Common myeloid progenitor, CD34-positive (primary cell): ENCODE measurements around the gene DPM2.
A peak's percentile ranks its signal among the peaks of the same experiment; 100 is the strongest.

Experiments
- CTCF ChIA-PET: fragments of 350-600 bp; sonication (Branson Sonifier 250); formaldehyde crosslinking; loops from one replicate; lab custom pipeline; 2021; ENCODE audit warnings: antibody characterized with exemption; lab: Charles Lee
- POLR2A ChIA-PET: fragments of 350-600 bp; sonication (Branson Sonifier 250); formaldehyde crosslinking; loops from one replicate; lab custom pipeline; 2021; ENCODE audit warnings: antibody characterized with exemption; lab: Charles Lee
- DNase-seq, 3 donors: peaks; one replicate each; pipeline versions ENCODE4 v3.0.0 to v3.0.0-alpha.2; 2013
- H3K27ac ChIP-seq, 2 experiments: 1 replicate in 1 of 2; 2 replicates in 1 of 2; pipeline ENCODE4 v1.7.0; 2013; ENCODE audit warnings: inconsistent platforms in 2 of 2, low read length in 2 of 2, mild to moderate bottlenecking in 2 of 2, low read depth in 1 of 2, moderate library complexity in 1 of 2; ENCODE audit not compliant: severe bottlenecking in 2 of 2, insufficient read depth in 1 of 2, poor library complexity in 1 of 2
- H3K27me3 ChIP-seq, 5 experiments: replicated peaks in 2 of 5; 1 replicate in 3 of 5; 2 replicates in 2 of 5; pipeline versions ENCODE4 v1.6.1 to v1.7.0; 2013; ENCODE audit warnings: low read length in 4 of 5, mild to moderate bottlenecking in 2 of 5, moderate library complexity in 2 of 5, inconsistent platforms in 1 of 5; ENCODE audit not compliant: insufficient read depth in 5 of 5, control insufficient read depth in 4 of 5
- H3K36me3 ChIP-seq, 4 experiments: 1 replicate in 2 of 4; 2 replicates in 2 of 4; pipeline versions ENCODE4 v1.6.1 to v1.7.0; 2013; ENCODE audit warnings: low read length in 3 of 4, control low read depth in 1 of 4, mild to moderate bottlenecking in 1 of 4; ENCODE audit not compliant: control insufficient read depth in 4 of 4, insufficient read depth in 4 of 4
- H3K4me1 ChIP-seq, 4 experiments: 1 replicate in 3 of 4; 2 replicates in 1 of 4; pipeline versions ENCODE4 v1.6.1 to v1.7.1; 2013; ENCODE audit warnings: low read length in 3 of 4, mild to moderate bottlenecking in 3 of 4, control low read depth in 1 of 4, inconsistent platforms in 1 of 4, moderate library complexity in 1 of 4; ENCODE audit not compliant: control insufficient read depth in 4 of 4, insufficient read depth in 4 of 4; ENCODE audit errors: control extremely low read depth in 1 of 4
- H3K4me3 ChIP-seq, 7 experiments: 1 replicate in 4 of 7; 2 replicates in 3 of 7; pipeline versions ENCODE4 v1.5.1 to v1.7.0; 2013; ENCODE audit warnings: mild to moderate bottlenecking in 7 of 7, low read length in 6 of 7, moderate library complexity in 6 of 7, inconsistent platforms in 2 of 7, low read depth in 2 of 7, control low read depth in 1 of 7; ENCODE audit not compliant: insufficient read depth in 4 of 7, control insufficient read depth in 1 of 7; ENCODE audit errors: extremely low read depth in 1 of 7
- H3K9me3 ChIP-seq, 5 experiments: 1 replicate in 4 of 5; 2 replicates in 1 of 5; pipeline versions ENCODE4 v1.6.1 to v1.7.1; 2013; ENCODE audit warnings: low read length in 4 of 5, mild to moderate bottlenecking in 2 of 5, inconsistent platforms in 1 of 5, low read depth in 1 of 5, moderate library complexity in 1 of 5; ENCODE audit not compliant: control insufficient read depth in 4 of 5, insufficient read depth in 2 of 5; ENCODE audit errors: control extremely low read depth in 1 of 5
- WGBS: methylation state at CpG from one replicate; pipeline ENCODE4 v1.1.5; 2013; ENCODE audit not compliant: insufficient coverage; 5-methylcytosine and 5-hydroxymethylcytosine counted together

The DPM2 gene

DNA sequence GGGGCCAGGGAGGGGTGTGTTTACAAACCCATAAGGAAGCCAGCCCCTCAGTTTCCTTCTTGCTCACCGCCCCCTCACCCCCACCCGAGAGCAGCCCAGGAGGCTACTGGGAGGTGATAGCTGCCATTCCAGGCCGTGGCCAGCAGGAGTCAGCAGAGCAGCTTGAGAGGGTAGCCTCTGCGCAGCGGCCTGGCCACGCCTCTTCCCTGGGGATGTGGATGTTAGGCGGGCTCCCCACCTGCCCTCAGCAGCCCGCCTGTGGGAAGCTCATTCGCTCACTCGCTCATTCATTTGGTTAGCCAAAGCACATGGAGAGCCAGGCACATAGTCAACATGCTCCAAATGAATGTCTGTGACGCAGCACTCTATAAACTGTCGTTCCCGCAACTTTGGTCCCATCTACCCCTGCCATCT, 6.1 kb upstream of the DPM2 start:
- ChIA-PET POLR2A (interaction anchor here (0.6 to 1.0 kb wide), 2 partner anchors 52 to 165 kb away, joined by 3 read pairs; no protein-coding TSS in a partner anchor), CTCF (interaction anchor here (0.8 to 14.2 kb wide), 27 partner anchors 9 to 203 kb away, joined by 3 to 245 read pairs (median 5); no protein-coding TSS in a partner anchor)
- Histone ChIP-seq H3K4me1 (peaks cover 0 to 19% (median 12%) of the 10 kb centered on the region in 4 experiments), H3K9me3 (no peaks in the 10 kb centered on the region), H3K27me3 (no peaks in the 10 kb centered on the region), H3K27ac (no peak overlapping the region), H3K4me3 (peak overlapping the region in 2 of 7 experiments; percentile 23 to 55), H3K36me3 (peaks cover 2 to 17% (median 10%) of the 10 kb centered on the region in 4 experiments)
- 30% methylated on average over 11 of the region's 13 CpGs for WGBS
- DNase-seq = peak; percentile 85 to 94 (median 92)

DNA sequence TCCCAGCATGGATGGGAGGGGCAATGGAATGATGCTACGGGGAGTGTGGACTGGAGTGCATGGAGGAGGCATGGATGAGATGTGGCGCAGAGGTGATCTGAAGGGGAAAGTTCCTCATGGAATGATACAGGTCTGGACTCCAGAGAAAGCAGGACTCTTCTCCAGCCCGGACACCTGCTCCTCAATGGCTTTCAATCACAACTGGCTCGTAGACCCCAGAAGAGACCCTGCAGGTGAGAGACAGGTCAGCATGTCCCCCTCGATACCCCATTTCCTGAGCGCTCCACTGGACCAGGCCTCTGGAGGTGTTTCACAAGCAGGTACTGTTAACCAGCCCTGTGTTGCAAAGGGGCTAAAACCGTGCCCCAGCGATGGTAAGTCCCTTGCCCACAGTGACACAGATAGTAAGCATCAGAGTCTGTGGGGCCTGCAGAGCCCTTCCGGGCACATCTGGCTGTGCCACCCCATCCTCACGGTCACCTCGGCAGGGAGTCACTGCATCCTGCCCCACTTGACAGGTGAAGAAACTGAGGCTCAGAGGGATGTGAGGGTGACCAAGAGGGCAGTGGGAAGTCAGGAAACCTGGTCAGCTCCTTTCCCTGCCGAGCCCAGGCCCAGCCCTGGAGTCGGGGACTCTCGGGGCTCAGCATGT, 5.5 kb upstream of the DPM2 start:
- peaks cover 2 to 17% (median 10%) of the 10 kb centered on the region in 4 experiments for H3K36me3 ChIP-seq
- 65% methylated on average over 12 of the region's 14 CpGs for WGBS
- no peaks in the 10 kb centered on the region for H3K27me3 ChIP-seq

DNA sequence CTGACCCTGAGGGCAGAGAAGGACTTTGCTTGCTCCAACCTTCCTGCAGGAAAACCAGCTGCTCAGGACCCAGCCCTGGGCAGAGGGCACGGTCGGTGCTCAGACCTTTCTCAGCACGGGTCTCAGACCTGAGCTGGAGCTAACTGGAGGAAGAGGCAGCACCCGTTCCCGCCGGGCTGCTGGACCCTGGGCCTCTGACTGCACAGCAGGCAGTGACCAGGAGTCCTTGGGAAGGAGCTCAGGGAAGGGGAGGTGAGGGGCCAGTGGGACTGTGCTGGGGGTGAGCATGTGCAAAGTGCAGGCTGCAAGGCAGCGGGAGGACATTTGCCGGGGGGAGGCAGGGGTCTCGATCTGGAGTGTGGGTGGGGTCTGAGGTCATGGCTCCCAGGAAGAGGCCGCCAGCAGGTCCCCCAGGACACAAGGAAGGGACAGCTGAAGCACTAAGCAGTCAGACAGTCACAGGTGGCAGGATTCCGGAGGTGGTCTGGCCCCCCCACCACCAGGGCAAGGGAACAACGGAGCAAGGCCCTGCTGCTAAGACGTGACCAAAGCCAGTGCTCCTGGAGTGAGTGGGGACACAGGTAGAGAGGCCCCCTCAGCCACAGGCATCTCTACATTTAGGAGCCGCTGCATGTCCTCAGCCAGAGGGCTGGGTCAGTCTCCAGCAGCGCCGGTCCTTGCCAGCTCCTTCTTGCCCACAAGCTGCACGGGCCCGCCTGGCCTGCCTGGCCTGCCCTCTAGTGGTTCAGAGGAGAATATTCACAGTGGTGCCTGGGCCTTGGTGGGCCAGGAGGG, 4.8 kb upstream of the DPM2 start:
- Histone ChIP-seq H3K27me3 (no peaks in the 10 kb centered on the region), H3K4me1 (peaks cover 0 to 24% (median 18%) of the 10 kb centered on the region in 4 experiments), H3K36me3 (peaks cover 2 to 17% (median 10%) of the 10 kb centered on the region in 4 experiments), H3K9me3 (no peaks in the 10 kb centered on the region), H3K27ac (peak overlapping the region in 1 of 2 experiments; percentile 25), H3K4me3 (no peak overlapping the region)
- ChIA-PET CTCF (interaction anchor here (0.7 to 14.2 kb wide), 24 partner anchors 8 to 186 kb away, joined by 3 to 245 read pairs (median 4); partner anchors contain the start of genes EEIG1, PIP5KL1 and ST6GALNAC4), POLR2A (interaction anchor here (0.6 kb wide), 1 partner anchor 117 kb away, joined by 6 read pairs; no protein-coding TSS in a partner anchor)
- 92% methylated on average over 10 of the region's 18 CpGs for WGBS
- DNase-seq = peak; percentile 46 to 68 (median 63)

More for the DNA sequence above, 5.5 kb upstream of the DPM2 start:
- H3K9me3 ChIP-seq = no peaks in the 10 kb centered on the region
- no peak overlapping the region for H3K27ac ChIP-seq
- DNase-seq = no peak
- peaks cover 0 to 19% (median 13%) of the 10 kb centered on the region in 4 experiments for H3K4me1 ChIP-seq
- H3K4me3 ChIP-seq = peak overlapping the region in 2 of 7 experiments; percentile 23 to 55
- ChIA-PET CTCF (interaction anchor here (0.7 to 14.2 kb wide), 30 partner anchors 8 to 204 kb away, joined by 3 to 245 read pairs (median 5); partner anchors contain the start of gene EEIG1), POLR2A (no interaction called here)

DNA sequence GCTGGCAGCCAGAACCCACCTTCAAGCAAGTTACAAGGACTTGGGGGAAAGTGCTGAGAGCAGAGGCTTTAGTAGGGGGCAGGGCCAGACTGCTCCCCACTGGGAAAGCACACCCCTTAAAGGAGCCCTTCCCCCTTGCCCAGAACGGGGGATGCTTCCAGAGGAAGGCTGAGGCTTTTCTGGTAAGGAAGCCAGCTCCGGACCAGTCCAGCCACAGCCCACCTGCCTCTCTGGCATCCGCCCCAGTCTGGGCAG, 4.2 kb upstream of the DPM2 start:
- 94% methylated on average over 3 of the region's 3 CpGs for WGBS
- Histone ChIP-seq H3K36me3 (peaks cover 2 to 17% (median 10%) of the 10 kb centered on the region in 4 experiments), H3K4me3 (no peak overlapping the region), H3K9me3 (no peaks in the 10 kb centered on the region), H3K4me1 (peaks cover 2 to 29% (median 23%) of the 10 kb centered on the region in 4 experiments), H3K27ac (no peak overlapping the region), H3K27me3 (no peaks in the 10 kb centered on the region)
- no peak for DNase-seq
- POLR2A ChIA-PET = interaction anchor here (0.6 kb wide), 1 partner anchor 118 kb away, joined by 6 read pairs; no protein-coding TSS in a partner anchor
- CTCF ChIA-PET = interaction anchor here (1.0 to 14.2 kb wide), 15 partner anchors 9 to 187 kb away, joined by 3 to 245 read pairs (median 4); partner anchors contain the start of gene PIP5KL1

DNA sequence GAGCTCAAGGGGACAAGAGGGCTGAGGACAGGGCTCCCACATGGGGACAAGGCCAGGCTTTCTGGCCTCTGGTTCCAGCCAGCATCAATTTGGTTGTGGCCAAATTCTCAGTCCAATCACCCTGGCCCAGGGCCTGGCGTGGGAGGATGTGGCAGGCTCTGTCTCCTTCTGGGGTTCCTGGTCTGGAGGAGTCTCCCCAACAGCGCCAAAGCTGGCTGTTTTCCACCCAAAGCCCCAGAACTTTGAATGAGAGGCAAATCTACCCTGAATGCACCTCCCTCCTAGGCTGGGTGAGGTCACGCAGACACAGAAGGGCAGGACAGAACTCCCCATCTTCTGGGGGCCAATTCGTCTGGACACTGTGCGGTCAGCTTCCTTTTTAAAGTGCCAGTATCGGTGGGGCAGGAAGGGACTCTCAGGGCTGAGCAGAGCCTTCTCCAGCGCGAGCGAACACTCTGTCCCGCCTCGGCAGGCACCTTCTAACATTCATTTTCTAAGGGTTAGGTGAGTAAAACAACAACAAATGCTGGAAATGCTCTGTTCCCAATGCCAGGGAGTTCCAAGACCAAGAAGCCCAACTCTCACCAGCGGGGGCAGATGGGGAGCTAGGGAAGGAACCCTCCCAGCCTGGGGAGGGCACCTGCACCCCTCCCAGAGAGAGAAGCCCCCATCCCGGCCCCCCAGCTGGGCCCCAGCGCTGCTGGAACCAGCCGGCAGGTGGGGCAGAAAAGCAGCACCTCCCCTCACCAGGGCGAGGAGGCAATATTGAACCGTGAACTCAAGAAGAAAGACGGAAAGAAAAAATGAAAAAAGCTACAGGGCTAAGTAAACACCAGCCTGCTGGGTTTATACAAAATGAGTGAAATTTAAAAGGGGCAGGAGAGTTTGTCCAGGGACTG, 3.7 kb upstream of the DPM2 start:
- ChIA-PET POLR2A (no interaction called here), CTCF (interaction anchor here (1.0 to 14.2 kb wide), 14 partner anchors 9 to 177 kb away, joined by 3 to 245 read pairs (median 4); partner anchors contain the start of gene PIP5KL1)
- no peaks in the 10 kb centered on the region for H3K9me3 ChIP-seq
- no peak for DNase-seq
- 91% methylated on average over 12 of the region's 18 CpGs for WGBS
- H3K27ac ChIP-seq = no peak overlapping the region
- peaks cover 5 to 35% (median 29%) of the 10 kb centered on the region in 4 experiments for H3K4me1 ChIP-seq
- peaks cover 2 to 18% (median 10%) of the 10 kb centered on the region in 4 experiments for H3K36me3 ChIP-seq
- H3K27me3 ChIP-seq = no peaks in the 10 kb centered on the region
- H3K4me3 ChIP-seq = no peak overlapping the region

DNA sequence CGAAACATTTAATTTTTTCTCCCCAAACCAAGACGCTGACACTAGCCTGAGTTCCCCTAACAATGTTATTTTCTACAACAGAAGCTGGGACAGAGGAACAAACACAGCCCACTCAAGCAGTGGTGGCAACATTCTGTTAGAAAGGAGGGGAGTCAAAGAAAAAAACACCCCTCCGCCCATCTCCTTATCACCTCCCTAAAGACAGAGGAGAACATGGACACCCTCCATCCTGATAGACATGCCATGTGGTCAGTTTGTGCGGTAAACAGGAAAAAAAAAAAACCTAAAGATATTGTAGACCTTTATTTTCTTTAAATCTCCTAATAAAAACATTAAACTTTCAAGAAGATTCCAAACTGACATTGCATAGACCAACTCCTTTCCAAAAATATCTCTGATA, 2.9 kb upstream of the DPM2 start:
- Histone ChIP-seq H3K9me3 (no peaks in the 10 kb centered on the region), H3K4me3 (no peak overlapping the region), H3K36me3 (peaks cover 2 to 23% (median 9%) of the 10 kb centered on the region in 4 experiments), H3K4me1 (peaks cover 5 to 42% (median 34%) of the 10 kb centered on the region in 4 experiments), H3K27me3 (no peaks in the 10 kb centered on the region), H3K27ac (no peak overlapping the region)
- DNase-seq = no peak
- POLR2A ChIA-PET = no interaction called here
- WGBS = 100% methylated on average over 1 of the region's 4 CpGs
- CTCF ChIA-PET = interaction anchor here (1.1 to 14.2 kb wide), 4 partner anchors 12 to 178 kb away, joined by 3 to 245 read pairs (median 26); no protein-coding TSS in a partner anchor
